ENCODE measurements around the gene NDUFB1.

The NDUFB1 gene

DNA sequence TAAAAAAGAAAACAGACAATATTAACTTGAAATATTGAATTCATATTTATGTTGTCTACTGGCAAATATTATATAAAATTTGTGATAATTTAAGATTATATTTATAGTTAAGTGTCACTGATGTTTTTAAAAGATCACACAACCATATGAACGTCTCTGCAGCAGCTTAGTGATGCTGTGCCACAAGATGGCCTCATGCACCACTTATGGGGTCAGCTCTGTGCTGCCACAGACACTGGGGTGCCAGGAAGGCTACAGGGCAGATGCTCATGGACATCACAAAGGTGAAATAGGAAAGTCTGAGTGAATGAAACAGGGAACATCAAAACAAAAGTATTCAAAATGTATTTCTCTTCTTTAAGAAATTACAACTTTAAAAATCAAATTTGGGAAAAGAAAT is 28.2 kb downstream of the NDUFB1 start:
- DNase-seq, result no peak

DNA sequence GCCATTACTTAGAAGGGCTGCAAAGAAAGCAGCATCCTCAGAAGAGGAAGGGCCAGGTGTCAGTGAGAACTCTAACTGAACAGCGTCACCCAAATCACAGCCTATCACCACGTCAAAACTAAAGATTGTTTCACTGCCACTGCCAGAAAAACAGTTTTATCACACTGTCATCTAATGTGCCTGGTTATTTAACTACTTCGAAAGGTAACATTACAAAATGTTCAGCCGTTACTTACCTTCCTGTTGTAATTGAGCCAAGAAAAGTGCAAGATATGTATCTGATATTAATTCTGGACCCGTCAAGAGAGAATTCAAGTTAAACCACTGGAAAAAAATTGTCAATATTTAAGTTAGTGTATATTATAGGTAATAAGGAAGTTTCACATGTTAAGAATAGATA is 33.0 kb downstream of the NDUFB1 start:
- no peak for DNase-seq

DNA sequence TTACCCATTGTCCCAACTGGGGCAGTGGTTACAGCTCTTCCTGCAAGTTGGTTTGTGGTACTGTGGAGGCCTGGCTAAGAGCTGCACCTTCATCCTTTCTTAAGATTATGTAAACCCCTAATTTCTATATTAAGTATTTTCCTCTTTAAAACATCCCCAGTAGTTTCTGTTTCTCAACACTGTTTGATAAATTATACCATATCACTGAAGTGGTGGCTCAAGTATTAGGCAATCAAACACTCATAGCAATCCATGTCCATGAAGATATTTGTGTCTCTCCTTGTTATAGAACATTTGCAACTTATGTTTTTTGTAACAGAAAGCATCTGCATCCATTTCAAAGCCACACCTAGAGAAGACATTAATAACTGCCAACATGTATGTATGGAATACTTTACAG is 47.0 kb downstream of the NDUFB1 start:
- no peak for DNase-seq

All from cerebellar nuclear complex (tissue), 1 donor.